Liver (tissue), 9 donors: ENCODE measurements around the gene ZNF594. TPM values are rescaled to one million over a fixed set of nuclear protein-coding genes. Genes with fewer than 3 reads are reported as not detected.

Source experiments
- DNase-seq: peaks from one replicate; pipeline ENCODE4 v3.0.0-alpha.2; 2017; ENCODE audit warnings: low spot score
- H3K27ac ChIP-seq, 2 donors: one replicate each; pipeline ENCODE4 v1.7.0; 2013; ENCODE audit warnings: inconsistent platforms in 2 of 2, low read length in 2 of 2, control low read depth in 1 of 2, low read depth in 1 of 2, mild to moderate bottlenecking in 1 of 2
- H3K27me3 ChIP-seq, 4 donors: one replicate each; pipeline versions ENCODE4 v1.6.1 to v1.7.0; 2013; ENCODE audit warnings: low read length in 3 of 4, inconsistent platforms in 1 of 4, mild to moderate bottlenecking in 1 of 4, moderate library complexity in 1 of 4; ENCODE audit not compliant: control insufficient read depth in 4 of 4, insufficient read depth in 4 of 4
- H3K36me3 ChIP-seq, 4 donors: one replicate each; pipeline versions ENCODE4 v1.6.1 to v1.7.0; 2013; ENCODE audit warnings: low read length in 3 of 4, mild to moderate bottlenecking in 3 of 4, low read depth in 1 of 4, moderate library complexity in 1 of 4; ENCODE audit not compliant: control insufficient read depth in 4 of 4, insufficient read depth in 3 of 4
- H3K4me1 ChIP-seq, 4 donors: one replicate each; pipeline versions ENCODE4 v1.6.1 to v1.7.0; 2013; ENCODE audit warnings: low read length in 3 of 4, mild to moderate bottlenecking in 3 of 4, moderate library complexity in 1 of 4; ENCODE audit not compliant: control insufficient read depth in 4 of 4, insufficient read depth in 4 of 4
- H3K4me3 ChIP-seq, 3 donors: one replicate each; pipeline versions ENCODE4 v1.6.1 to v1.7.0; 2013; ENCODE audit warnings: low read length in 3 of 3, control low read depth in 1 of 3, low read depth in 1 of 3, mild to moderate bottlenecking in 1 of 3
- H3K9ac ChIP-seq, 2 donors: one replicate each; pipeline ENCODE4 v1.7.0; 2013; ENCODE audit warnings: low read length in 2 of 2, mild to moderate bottlenecking in 2 of 2, moderate library complexity in 2 of 2, control low read depth in 1 of 2, low read depth in 1 of 2
- H3K9me3 ChIP-seq, 4 donors: one replicate each; pipeline versions ENCODE4 v1.6.1 to v1.7.0; 2013; ENCODE audit warnings: low read length in 3 of 4; ENCODE audit not compliant: control insufficient read depth in 4 of 4
- EGR1 ChIP-seq, 2 donors: IDR thresholded peaks; 2 replicates each; pipeline ENCODE4 v1.6.1; 2016 to 2018; ENCODE audit warnings: antibody characterized with exemption in 2 of 2, low read depth in 2 of 2
- HNF4G ChIP-seq: IDR thresholded peaks from 2 replicates; pipeline ENCODE4 v1.6.1; 2016; ENCODE audit warnings: antibody characterized with exemption
- NR2F2 ChIP-seq: IDR thresholded peaks from 2 replicates; pipeline ENCODE4 v1.6.1; 2016; ENCODE audit warnings: antibody characterized with exemption
- REST ChIP-seq: IDR thresholded peaks from 2 replicates; pipeline ENCODE4 v1.6.1; 2016; ENCODE audit warnings: antibody characterized with exemption, mild to moderate bottlenecking
- RXRA ChIP-seq, 2 donors: IDR thresholded peaks; 2 replicates each; pipeline ENCODE4 v1.6.1; 2017 to 2018; ENCODE audit warnings: antibody characterized with exemption in 2 of 2, mild to moderate bottlenecking in 1 of 2
- TAF1 ChIP-seq: conservative IDR thresholded peaks from 2 replicates; pipeline ENCODE4 v1.6.1; 2016; ENCODE audit warnings: antibody characterized with exemption, mild to moderate bottlenecking
- YY1 ChIP-seq: IDR thresholded peaks from 2 replicates; pipeline ENCODE4 v1.6.1; 2016; ENCODE audit warnings: antibody characterized with exemption, mild to moderate bottlenecking
- WGBS: extraction: QIAGEN DNeasy Blood & Tissue Kit; methylation state at CpG from one replicate; pipeline ENCODE4 v1.1.7; 2013; 5-methylcytosine and 5-hydroxymethylcytosine counted together
- polyA plus RNA-seq, 2 donors: library from polyadenylated mRNA; stranded (reverse) in 1 of 2; unstranded in 1 of 2; fragments of 200-250 nt in 1 of 2; fragments of >200 nt in 1 of 2; fragmentation: Nextera tagmentation in 1 of 2; extraction: Ambion mirVana in 1 of 2; gene quantifications; one replicate each; pipeline versions ENCODE4 v1.2.1 to v1.2.3, GENCODE V29; 2013 to 2015
- total RNA-seq, 2 donors: library from RNA; depleted of rRNA; stranded (reverse); fragments of >200 nt; gene quantifications; one replicate each; pipeline ENCODE4 v1.2.3, GENCODE V29; 2014
- TF ChIP-seq, protein P1 (sequence below): fragments of 150-350 bp; IDR thresholded peaks from 2 replicates; pipeline ENCODE4 v1.5.1; 2017; ENCODE audit warnings: improper control_type of control experiment, low read depth, low read length; ENCODE audit not compliant: missing input control
- donor health status: healthy.
- donor health status: healthy.
- donor health status: healthy.
- donor health status: healthy.
- donor health status: healthy.

ZNF594 gene
- total and polyA plus RNA-seq, 4 donors, result 0.76 to 7.4 (median 4.1) TPM

DNA sequence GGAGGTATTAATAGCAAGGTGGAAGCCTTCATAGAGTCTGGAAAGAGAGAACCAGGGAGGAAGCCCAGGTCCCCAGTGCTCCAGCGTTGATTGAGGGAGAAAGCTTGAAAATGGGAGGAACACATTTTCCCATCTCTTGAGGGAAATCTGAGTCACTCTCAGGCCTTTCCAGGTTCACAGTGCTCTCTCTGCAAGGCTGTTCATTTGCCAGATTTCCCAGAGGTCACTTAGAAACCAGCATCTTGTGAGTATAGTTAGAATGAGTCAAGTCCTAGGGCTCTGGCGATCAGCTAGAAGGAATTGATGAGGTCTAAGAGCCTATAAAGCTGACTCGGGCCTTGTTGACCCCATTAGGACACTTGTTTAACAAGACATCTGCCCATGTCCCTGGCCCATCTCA lies 17.7 kb upstream of the ZNF594 start:
- no peaks in the 10 kb centered on the region for H3K27me3 ChIP-seq
- H3K9me3 ChIP-seq, result no peaks in the 10 kb centered on the region
- no peak for DNase-seq
- H3K4me3 ChIP-seq, result no peak overlapping the region
- no peaks in the 10 kb centered on the region for H3K4me1 ChIP-seq
- no peak overlapping the region for H3K27ac ChIP-seq
- no peak overlapping the region for H3K9ac ChIP-seq
- WGBS, result 97% methylated on average over 3 of the region's 3 CpGs
- TF ChIP-seq, protein P1, sequence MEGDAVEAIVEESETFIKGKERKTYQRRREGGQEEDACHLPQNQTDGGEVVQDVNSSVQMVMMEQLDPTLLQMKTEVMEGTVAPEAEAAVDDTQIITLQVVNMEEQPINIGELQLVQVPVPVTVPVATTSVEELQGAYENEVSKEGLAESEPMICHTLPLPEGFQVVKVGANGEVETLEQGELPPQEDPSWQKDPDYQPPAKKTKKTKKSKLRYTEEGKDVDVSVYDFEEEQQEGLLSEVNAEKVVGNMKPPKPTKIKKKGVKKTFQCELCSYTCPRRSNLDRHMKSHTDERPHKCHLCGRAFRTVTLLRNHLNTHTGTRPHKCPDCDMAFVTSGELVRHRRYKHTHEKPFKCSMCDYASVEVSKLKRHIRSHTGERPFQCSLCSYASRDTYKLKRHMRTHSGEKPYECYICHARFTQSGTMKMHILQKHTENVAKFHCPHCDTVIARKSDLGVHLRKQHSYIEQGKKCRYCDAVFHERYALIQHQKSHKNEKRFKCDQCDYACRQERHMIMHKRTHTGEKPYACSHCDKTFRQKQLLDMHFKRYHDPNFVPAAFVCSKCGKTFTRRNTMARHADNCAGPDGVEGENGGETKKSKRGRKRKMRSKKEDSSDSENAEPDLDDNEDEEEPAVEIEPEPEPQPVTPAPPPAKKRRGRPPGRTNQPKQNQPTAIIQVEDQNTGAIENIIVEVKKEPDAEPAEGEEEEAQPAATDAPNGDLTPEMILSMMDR, result no peak
- H3K36me3 ChIP-seq, result no peaks in the 10 kb centered on the region

- Histone ChIP-seq H3K36me3 (no peaks in the 10 kb centered on the region), H3K9me3 (no peaks in the 10 kb centered on the region), H3K4me1 (no peaks in the 10 kb centered on the region), H3K9ac (no peak overlapping the region), H3K27me3 (no peaks in the 10 kb centered on the region), H3K4me3 (no peak overlapping the region), H3K27ac (no peak overlapping the region)
- TF ChIP-seq HNF4G, result no peak
- TF ChIP-seq RXRA (IDR thresholded peaks at IDR 0.05), result no peak
- no peak for TF ChIP-seq TAF1
- WGBS, result 96% methylated on average over 1 of the region's 1 CpG
- no peak for DNase-seq
These were observed 12.2 kb upstream of the ZNF594 start for GRCh38 chr17:5203908-5204294.

DNA sequence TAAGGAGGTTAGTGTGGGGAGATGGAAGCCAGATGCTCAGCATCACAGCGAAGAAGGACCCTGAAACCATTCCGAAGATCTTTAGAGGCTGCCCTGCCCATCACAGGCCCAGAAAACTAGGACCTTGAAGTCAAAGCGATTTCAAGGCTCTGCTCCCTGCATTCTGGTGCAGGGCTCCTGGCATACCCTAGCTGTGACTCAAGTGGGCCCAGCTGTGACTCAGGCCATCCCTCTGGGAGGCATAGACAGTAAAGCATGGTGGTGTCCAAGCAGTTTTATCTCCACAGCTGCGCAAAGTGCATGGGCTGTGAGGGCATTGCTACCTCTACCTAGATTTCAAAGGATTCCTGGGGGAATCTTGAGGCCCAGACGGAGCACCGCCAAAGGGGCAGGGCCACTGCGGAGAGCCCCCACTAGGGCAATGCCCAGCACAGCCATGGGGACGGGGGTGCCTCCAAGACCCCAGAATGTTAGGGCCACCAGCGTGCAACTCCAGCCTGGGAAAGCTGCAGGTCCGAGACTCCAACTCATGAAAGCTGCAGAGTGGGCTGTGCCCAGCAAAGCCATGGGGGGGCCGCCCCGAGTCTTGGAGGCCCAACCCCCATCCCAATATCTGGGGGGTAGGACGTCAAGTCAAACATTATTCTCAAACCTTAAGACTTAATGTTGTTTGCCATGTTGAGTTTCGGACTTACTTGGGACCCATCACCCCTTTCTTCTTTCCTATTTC lies 11.7 kb upstream of the ZNF594 start:
- DNase-seq, result no peak
- Histone ChIP-seq H3K4me1 (no peaks in the 10 kb centered on the region), H3K9ac (no peak overlapping the region), H3K27ac (no peak overlapping the region), H3K36me3 (no peaks in the 10 kb centered on the region), H3K4me3 (no peak overlapping the region), H3K9me3 (no peaks in the 10 kb centered on the region), H3K27me3 (no peaks in the 10 kb centered on the region)
- no peak for TF ChIP-seq EGR1 (IDR thresholded peaks at IDR 0.05; ENCODE audit: low read depth in 2 of 2)
- TF ChIP-seq YY1, result no peak
- no peak for TF ChIP-seq NR2F2
- TF ChIP-seq RXRA (IDR thresholded peaks at IDR 0.05), result no peak
- no peak for TF ChIP-seq REST
- TF ChIP-seq HNF4G, result no peak
- TF ChIP-seq TAF1, result no peak
- TF ChIP-seq, protein P1, result no peak
- 96% methylated on average over 14 of the region's 14 CpGs for WGBS
